H1 (cell line): ENCODE results near the gene FOXS1. TPM values are rescaled to one million over a fixed set of nuclear protein-coding genes. Genes with fewer than 3 reads are reported as not detected.

Experiments
- CTCF ChIA-PET: fragments of 300-600 bp; sonication (Branson Sonifier 250); formaldehyde crosslinking; loops from one replicate; lab custom pipeline; 2021; ENCODE audit not compliant: partially characterized antibody; lab: Charles Lee
- POLR2A ChIA-PET: fragments of 300-600 bp; sonication (Branson Sonifier 250); formaldehyde crosslinking; loops from one replicate; lab custom pipeline; 2021; ENCODE audit warnings: inconsistent platforms; ENCODE audit not compliant: partially characterized antibody; lab: Charles Lee
- DNase-seq, 2 experiments: peaks; one replicate each; pipeline versions ENCODE4 v3.0.0 to v3.0.0-alpha.2; 2010 to 2022; ENCODE audit warnings: low spot score in 2 of 2, low read depth in 1 of 2, mixed read lengths in 1 of 2
- FAIRE-seq: peaks from 2 replicates; lab custom pipeline; 2011; peaks lifted over from hg19 to GRCh38; lab: Jason Lieb, UNC
- H2AFZ ChIP-seq: 2 replicates; pipeline ENCODE4 v1.8.1; 2012; ENCODE audit warnings: low read length, inconsistent platforms
- H2AK5ac ChIP-seq: 2 replicates; pipeline ENCODE4 v1.6.1; 2013; ENCODE audit warnings: low read depth, low read length
- H2BK120ac ChIP-seq: replicated peaks from 2 replicates; pipeline ENCODE3; 2013; ENCODE audit warnings: low read depth, low read length, inconsistent platforms
- H2BK12ac ChIP-seq: 2 replicates; pipeline ENCODE4 v1.6.1; 2013; ENCODE audit warnings: low read depth, low read length
- H2BK15ac ChIP-seq: 2 replicates; pipeline ENCODE4 v1.6.1; 2013; ENCODE audit warnings: low read length
- H2BK20ac ChIP-seq: 2 replicates; pipeline ENCODE4 v1.6.1; 2013; ENCODE audit warnings: low read length
- H2BK5ac ChIP-seq: 2 replicates; pipeline ENCODE4 v1.6.1; 2013; ENCODE audit warnings: low read depth, low read length
- H3K14ac ChIP-seq: 2 replicates; pipeline ENCODE4 v1.6.1; 2013; ENCODE audit warnings: inconsistent platforms; ENCODE audit not compliant: insufficient read length
- H3K18ac ChIP-seq: 2 replicates; pipeline ENCODE4 v1.6.1; 2013; ENCODE audit warnings: low read length; ENCODE audit errors: extremely low read depth
- H3K23ac ChIP-seq: 2 replicates; pipeline ENCODE4 v1.6.1; 2013; ENCODE audit warnings: inconsistent platforms; ENCODE audit not compliant: insufficient read length
- H3K23me2 ChIP-seq: 2 replicates; pipeline ENCODE4 v1.6.1; 2013; ENCODE audit warnings: low read depth, low read length
- H3K27ac ChIP-seq: 2 replicates; pipeline ENCODE4 v1.6.1; 2011; ENCODE audit warnings: low read depth, low read length, inconsistent platforms
- H3K27me3 ChIP-seq, 4 experiments: replicated peaks in 1 of 4; 1 replicate in 1 of 4; 2 replicates in 3 of 4; pipeline versions ENCODE4 v1.6.1 to v1.8.1; 2011 to 2013; ENCODE audit warnings: low read length in 3 of 4, mild to moderate bottlenecking in 3 of 4, inconsistent platforms in 2 of 4, mixed read lengths in 2 of 4, moderate library complexity in 1 of 4; ENCODE audit not compliant: control insufficient read depth in 3 of 4, insufficient read depth in 3 of 4; ENCODE audit errors: extremely low read depth in 1 of 4
- H3K36me3 ChIP-seq, 4 experiments: 2 replicates each; pipeline versions ENCODE4 v1.6.1 to v1.8.1; 2011 to 2013; ENCODE audit warnings: mild to moderate bottlenecking in 4 of 4, low read length in 3 of 4, moderate library complexity in 2 of 4, control low read depth in 1 of 4, inconsistent platforms in 1 of 4; ENCODE audit not compliant: insufficient read depth in 4 of 4, control insufficient read depth in 2 of 4
- H3K4ac ChIP-seq: replicated peaks from 2 replicates; pipeline ENCODE3; 2013; ENCODE audit warnings: low read length, low read depth, mixed read lengths, inconsistent platforms; ENCODE audit not compliant: insufficient read length
- H3K4me1 ChIP-seq, 4 experiments: replicated peaks in 1 of 4; 1 replicate in 1 of 4; 2 replicates in 3 of 4; pipeline versions ENCODE4 v1.6.1 to v1.8.1; 2011 to 2013; ENCODE audit warnings: low read length in 3 of 4, inconsistent platforms in 2 of 4, mixed read lengths in 1 of 4; ENCODE audit not compliant: insufficient read depth in 4 of 4, control insufficient read depth in 3 of 4
- H3K4me2 ChIP-seq, 2 experiments: 2 replicates each; pipeline versions ENCODE4 v1.6.1 to v1.8.1; 2011 to 2013; ENCODE audit warnings: low read depth in 2 of 2, low read length in 2 of 2, control low read depth in 1 of 2, inconsistent platforms in 1 of 2, mild to moderate bottlenecking in 1 of 2; ENCODE audit not compliant: insufficient read depth in 1 of 2
- H3K4me3 ChIP-seq, 4 experiments: fragments of 200-600, 300-600 bp in 1 of 4; sonication (generic), shearing (Covaris generic), sonication (Bioruptor Twin) in 1 of 4; 2 replicates each; pipeline versions ENCODE4 v1.5.1 to v1.8.1; 2011 to 2016; ENCODE audit warnings: low read length in 4 of 4, low read depth in 3 of 4, control low read depth in 2 of 4, inconsistent platforms in 2 of 4, mild to moderate bottlenecking in 2 of 4, mixed read lengths in 1 of 4, moderate library complexity in 1 of 4; ENCODE audit not compliant: insufficient read depth in 2 of 4; ENCODE audit errors: extremely low read depth in 1 of 4
- H3K56ac ChIP-seq: replicated peaks from 2 replicates; pipeline ENCODE3; 2013; ENCODE audit warnings: low read depth, mild to moderate bottlenecking, mixed read lengths, low read length, inconsistent platforms; ENCODE audit not compliant: insufficient read length
- H3K79me1 ChIP-seq: 2 replicates; pipeline ENCODE4 v1.6.1; 2013; ENCODE audit warnings: low read depth, low read length, control low read depth
- H3K79me2 ChIP-seq, 2 experiments: 2 replicates each; pipeline versions ENCODE4 v1.6.1 to v1.8.1; 2012 to 2013; ENCODE audit warnings: low read length in 2 of 2, mild to moderate bottlenecking in 2 of 2, inconsistent platforms in 1 of 2; ENCODE audit not compliant: insufficient read depth in 2 of 2, control insufficient read depth in 1 of 2
- H3K9ac ChIP-seq, 4 experiments: replicated peaks in 1 of 4; 1 replicate in 1 of 4; 2 replicates in 3 of 4; pipeline versions ENCODE4 v1.6.1 to v1.8.1; 2011 to 2013; ENCODE audit warnings: low read depth in 3 of 4, low read length in 3 of 4, control low read depth in 2 of 4, mild to moderate bottlenecking in 2 of 4, moderate library complexity in 2 of 4, inconsistent platforms in 1 of 4; ENCODE audit errors: extremely low read depth in 1 of 4
- H3K9me3 ChIP-seq, 2 experiments: 2 replicates each; pipeline versions ENCODE4 v1.6.1 to v1.8.1; 2012 to 2013; ENCODE audit warnings: mild to moderate bottlenecking in 2 of 2, moderate library complexity in 2 of 2, control low read depth in 1 of 2, inconsistent platforms in 1 of 2, low read depth in 1 of 2, low read length in 1 of 2, mixed read lengths in 1 of 2; ENCODE audit not compliant: insufficient read depth in 2 of 2
- H4K20me1 ChIP-seq, 2 experiments: replicated peaks in 1 of 2; 2 replicates each; pipeline versions ENCODE3 to v1.8.1; 2011 to 2013; ENCODE audit warnings: inconsistent platforms in 2 of 2, low read length in 2 of 2, mild to moderate bottlenecking in 1 of 2; ENCODE audit not compliant: insufficient read depth in 2 of 2, control insufficient read depth in 1 of 2
- H4K5ac ChIP-seq: 2 replicates; pipeline ENCODE4 v1.6.1; 2013; ENCODE audit warnings: low read length, low read depth, mixed read lengths, inconsistent platforms; ENCODE audit not compliant: insufficient read length
- H4K8ac ChIP-seq: 2 replicates; pipeline ENCODE4 v1.8.0; 2013; ENCODE audit warnings: mild to moderate bottlenecking, moderate library complexity, low read length, inconsistent platforms; ENCODE audit not compliant: insufficient read depth; ENCODE audit errors: extremely low read depth
- H4K91ac ChIP-seq: replicated peaks from 2 replicates; pipeline ENCODE3; 2013; ENCODE audit warnings: low read length, mixed read lengths, inconsistent platforms; ENCODE audit not compliant: insufficient read length
- BRCA1 ChIP-seq: IDR thresholded peaks from 2 replicates; pipeline ENCODE4 v1.6.1; 2012; ENCODE audit warnings: low read depth, low read length, improper control_type of control experiment
- GABPA ChIP-seq: IDR thresholded peaks from 2 replicates; pipeline ENCODE4 v1.6.1; 2011; ENCODE audit warnings: mild to moderate bottlenecking, low read length, moderate library complexity, borderline replicate concordance; ENCODE audit not compliant: insufficient read depth
- HDAC2 ChIP-seq, 2 experiments: fragments of 300-600 bp in 1 of 2; sonication (generic) in 1 of 2; IDR thresholded peaks; 2 replicates each; pipeline ENCODE4 v1.6.1; 2011 to 2012; ENCODE audit warnings: low read depth in 2 of 2, low read length in 2 of 2, mild to moderate bottlenecking in 2 of 2, moderate library complexity in 2 of 2, borderline replicate concordance in 1 of 2, inconsistent platforms in 1 of 2
- KDM4A ChIP-seq: IDR thresholded peaks from one replicate; pipeline ENCODE4 v1.7.1; 2012; ENCODE audit warnings: low read depth, mild to moderate bottlenecking, moderate library complexity, low read length, inconsistent platforms; ENCODE audit not compliant: severe bottlenecking
- SAP30 ChIP-seq: fragments of 300-600 bp; sonication (generic); IDR thresholded peaks from 2 replicates; pipeline ENCODE4 v1.7.1; 2012; ENCODE audit warnings: low read length, moderate library complexity, mild to moderate bottlenecking, inconsistent platforms; ENCODE audit not compliant: insufficient read depth, insufficient replicate concordance
- SRF ChIP-seq: IDR thresholded peaks from 2 replicates; pipeline ENCODE4 v1.6.1; 2011; ENCODE audit warnings: mild to moderate bottlenecking, low read depth, low read length, moderate library complexity
- SUZ12 ChIP-seq: fragments of 200-600 bp; sonication (generic); IDR thresholded peaks from 2 replicates; pipeline ENCODE4 v1.6.1; 2012; ENCODE audit warnings: mild to moderate bottlenecking, inconsistent platforms, low read length, moderate library complexity, mixed read lengths
- TEAD4 ChIP-seq: IDR thresholded peaks from 2 replicates; pipeline ENCODE4 v1.6.1; 2012; ENCODE audit warnings: low read depth, low read length, inconsistent platforms, mixed read lengths
- YY1 ChIP-seq: IDR thresholded peaks from 2 replicates; pipeline ENCODE4 v1.6.1; 2011; ENCODE audit warnings: low read depth, mild to moderate bottlenecking, low read length
- WGBS, 2 experiments: shearing (Covaris generic) in 1 of 2; methylation state at CpG; one replicate each; pipeline versions ENCODE4 v1.1.6 to v1.1.7; 2013 to 2015; ENCODE audit warnings: low lambda C conversion rate in 2 of 2, mixed read lengths in 2 of 2, inconsistent platforms in 1 of 2, low coverage in 1 of 2, missing lambda C conversion rate in 1 of 2; ENCODE audit not compliant: insufficient replicate concordance in 2 of 2, insufficient coverage in 1 of 2, insufficient read length in 1 of 2; ENCODE audit errors: extremely low coverage in 1 of 2, missing lambda C conversion rate in 1 of 2; 5-methylcytosine and 5-hydroxymethylcytosine counted together
- polyA plus RNA-seq, 7 experiments: library from polyadenylated mRNA; depleted of rRNA in 3 of 7; stranded (reverse) in 5 of 7; unstranded in 2 of 7; fragments of >200 nt in 5 of 7; fragments of 200-250 nt in 2 of 7; gene quantifications; 1 replicate in 5 of 7; 2 replicates in 1 of 7; 4 replicates in 1 of 7; pipeline versions ENCODE4 v1.2.1 to v1.2.3, GENCODE V29; 2011 to 2013; ENCODE audit warnings: missing spikeins in 2 of 7, mixed read lengths in 2 of 7
- total RNA-seq: library from RNA; stranded (reverse); fragmentation: NEBNext Ultra II Directional; extraction: Animal tissue kit (Norgen Biotek cat#: 25700); gene quantifications from 2 replicates; pipeline ENCODE4 v1.2.1, GENCODE V29; 2021

FOXS1 gene
- total and polyA plus RNA-seq, 2 of the 8 experiments (the other 6 are each of a cell fraction or from before 2014, with no cell fraction given) = 0.45 TPM; not detected in 1

GRCh38 chr20:31838646-31839292 is 6.6 kb downstream of the FOXS1 start:
- Histone ChIP-seq H3K23ac (no peak overlapping the region), H3K36me3 (no peaks in the 10 kb centered on the region), H3K79me2 (no peaks in the 10 kb centered on the region), H2AFZ (no peak overlapping the region), H3K18ac (no peak overlapping the region), H2AK5ac (no peak overlapping the region), H3K4me1 (peaks cover 4 to 34% (median 30%) of the 10 kb centered on the region in 4 experiments), H3K79me1 (no peaks in the 10 kb centered on the region), H4K8ac (no peak overlapping the region), H3K14ac (no peak overlapping the region), H2BK15ac (no peak overlapping the region), H4K20me1 (no peaks in the 10 kb centered on the region), H2BK5ac (no peak overlapping the region), H2BK12ac (no peak overlapping the region), H3K9me3 (no peaks in the 10 kb centered on the region), H2BK20ac (no peak overlapping the region), H4K5ac (no peak overlapping the region), H3K27ac (no peak overlapping the region), H3K23me2 (no peaks in the 10 kb centered on the region), H3K4me3 (no peak overlapping the region), H3K56ac (no peak overlapping the region), H2BK120ac (no peak overlapping the region), H3K9ac (no peak overlapping the region), H3K27me3 (no peaks in the 10 kb centered on the region), H3K4ac (no peak overlapping the region), H4K91ac (no peak overlapping the region), H3K4me2 (no peak overlapping the region)
- FAIRE-seq (no peak), DNase-seq (no peak)
- POLR2A ChIA-PET = no interaction called here
- WGBS, 2 experiments = 93% methylated on average over 9 of the region's 9 CpGs; no CpG with 5 or more reads in 1 of the 2 experiments
- no peak for TF ChIP-seq KDM4A
- no peak for TF ChIP-seq GABPA
- no peak for TF ChIP-seq HDAC2 (IDR thresholded peaks at IDR 0.05; ENCODE audit: borderline replicate concordance in 1 of 2, low read depth in 2 of 2, low read length in 2 of 2)
- TF ChIP-seq TEAD4 = no peak
- TF ChIP-seq YY1 = no peak
- TF ChIP-seq SUZ12 = no peak
- no peak for TF ChIP-seq SAP30
- TF ChIP-seq BRCA1 = no peak
- TF ChIP-seq SRF = no peak
- CTCF ChIA-PET = interaction anchor here (0.6 to 7.3 kb wide), 11 partner anchors 10 to 193 kb away, joined by 3 to 111 read pairs (median 3); no protein-coding TSS in a partner anchor
